AG08396 (cell line): ENCODE results near the gene SLCO4C1.

Experiments
- DNase-seq: peaks from one replicate; pipeline ENCODE4 v3.0.0; 2012; ENCODE audit warnings: low spot score, mixed read lengths

The SLCO4C1 gene

GRCh38 chr5:102270036-102270435 lies 26.0 kb downstream of the SLCO4C1 start:
- DNase-seq: no peak

- no peak for DNase-seq
These were observed 33.4 kb downstream of the SLCO4C1 start for GRCh38 chr5:102262688-102263087.

DNA sequence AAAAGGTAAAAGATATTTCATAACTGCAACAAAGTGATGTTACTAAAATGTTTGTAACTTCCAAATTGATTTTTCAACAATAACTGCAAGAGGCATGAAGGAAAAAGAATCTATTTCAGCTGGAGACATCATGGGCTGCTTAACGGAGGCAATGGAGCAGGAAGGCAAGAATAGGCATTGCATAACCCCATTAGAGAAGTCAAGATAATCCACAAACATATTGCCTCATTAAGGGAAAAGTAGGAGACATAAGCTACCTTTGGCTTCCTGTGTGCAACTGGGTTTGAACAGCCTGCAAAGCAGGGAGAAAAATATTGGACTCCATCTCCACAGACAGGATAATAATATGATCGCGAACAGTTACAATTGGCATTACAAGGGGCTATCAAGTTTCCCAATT lies 46.7 kb downstream of the SLCO4C1 start:
- DNase-seq: no peak

- DNase-seq: no peak
These were observed 52.9 kb downstream of the SLCO4C1 start for GRCh38 chr5:102243213-102243612.

GRCh38 chr5:102241809-102242421 lies 54.2 kb downstream of the SLCO4C1 start:
- DNase-seq: no peak

DNA sequence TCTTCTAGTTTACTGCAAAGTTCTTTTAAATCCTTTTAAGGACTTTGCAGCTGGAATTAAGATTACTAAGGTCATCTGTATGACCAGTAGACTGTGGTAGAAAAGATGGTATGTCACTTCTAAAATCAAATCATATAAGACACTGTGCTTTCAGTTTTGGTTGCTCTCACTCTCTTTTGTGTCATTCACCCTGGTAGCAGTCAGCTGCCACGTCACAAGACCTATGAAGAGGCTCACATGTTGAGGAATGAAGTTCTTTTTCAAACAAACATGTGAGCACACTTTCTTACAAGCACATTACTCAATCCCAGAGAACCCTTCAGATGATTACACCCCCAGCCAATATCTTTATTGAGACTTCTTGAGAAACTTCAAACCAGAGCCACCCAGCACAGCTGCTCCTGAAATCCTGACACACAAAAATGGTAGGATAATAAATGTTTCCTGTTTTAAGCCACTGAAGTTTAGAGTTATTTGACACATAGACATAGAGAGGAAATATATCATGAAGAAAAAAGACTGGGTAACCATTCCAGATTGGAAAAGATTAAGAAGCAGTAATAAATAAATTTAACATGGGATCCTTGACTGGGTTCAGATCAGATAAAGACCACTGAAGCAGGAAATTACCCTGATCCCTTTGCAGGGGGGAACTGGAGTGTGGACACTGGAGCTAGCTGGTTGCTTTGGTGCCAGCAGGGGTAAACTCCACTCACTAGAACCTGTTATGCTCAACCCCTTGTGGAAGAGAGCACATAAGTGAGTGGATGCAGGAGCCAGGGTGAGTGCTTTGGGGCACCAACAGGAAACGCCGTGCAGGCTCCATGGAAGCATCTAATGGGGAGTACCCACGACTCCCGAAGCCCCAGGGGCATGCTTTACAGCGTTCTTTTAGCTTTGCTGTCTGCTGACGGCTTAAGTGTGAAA lies 64.1 kb downstream of the SLCO4C1 start:
- DNase-seq: no peak

GRCh38 chr5:102229685-102230084 lies 66.4 kb downstream of the SLCO4C1 start:
- no peak for DNase-seq

GRCh38 chr5:102226321-102226720 lies 69.8 kb downstream of the SLCO4C1 start:
- no peak for DNase-seq

- DNase-seq: no peak
These were observed 72.3 kb downstream of the SLCO4C1 start for GRCh38 chr5:102223542-102224477.

GRCh38 chr5:102222772-102223171 lies 73.3 kb downstream of the SLCO4C1 start:
- no peak for DNase-seq

GRCh38 chr5:102221949-102222348 lies 74.1 kb downstream of the SLCO4C1 start:
- no peak for DNase-seq

- no peak for DNase-seq
These were observed 77.9 kb downstream of the SLCO4C1 start for GRCh38 chr5:102218159-102218558.

DNA sequence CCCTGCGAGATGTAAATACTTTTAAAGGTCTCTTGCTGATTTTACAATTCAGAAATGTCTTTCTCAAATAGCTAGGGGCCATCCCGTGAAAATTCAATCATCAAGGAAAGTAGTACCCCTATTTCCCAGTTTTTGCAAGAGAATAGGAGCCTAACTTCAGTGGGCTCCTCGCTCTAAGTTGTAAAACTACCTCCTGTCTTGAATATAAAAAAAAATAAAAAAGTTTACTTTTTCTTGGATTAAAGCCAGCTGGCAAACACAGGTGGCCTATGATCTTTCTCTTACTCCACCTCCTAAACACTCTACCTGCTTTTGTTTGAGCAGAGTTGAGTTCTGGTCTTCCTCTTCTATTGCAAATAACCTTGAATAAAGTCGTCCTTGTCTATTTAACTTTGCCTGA lies 79.4 kb downstream of the SLCO4C1 start:
- DNase-seq: no peak

GRCh38 chr5:102211165-102211564 lies 84.9 kb downstream of the SLCO4C1 start:
- DNase-seq: no peak

GRCh38 chr5:102200861-102201260 lies 95.2 kb downstream of the SLCO4C1 start:
- DNase-seq: no peak

DNA sequence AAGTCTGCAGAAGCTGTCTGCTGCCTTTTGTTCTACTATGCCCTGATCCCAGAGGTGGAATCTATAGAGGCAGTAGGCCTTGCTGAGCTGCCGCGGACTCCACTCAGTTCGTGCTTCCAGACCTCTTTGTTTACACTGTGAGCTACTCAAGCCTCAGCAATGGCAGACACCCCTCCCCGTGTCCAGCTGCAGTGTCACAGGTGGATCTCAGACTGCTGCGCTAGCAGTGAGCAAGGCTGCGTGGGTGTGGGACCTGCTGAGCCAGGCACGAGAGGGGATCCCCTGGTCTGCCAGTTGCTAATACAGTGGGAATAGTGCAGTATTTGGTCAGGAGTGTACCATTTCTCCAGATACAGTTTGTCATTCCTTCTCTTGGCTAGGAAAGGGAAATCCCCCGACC lies 99.6 kb downstream of the SLCO4C1 start:
- no peak for DNase-seq
